Measurements from ENCODE around the gene UBA52.
"Not testable (repeated sequence)": the region's sequence is repeated elsewhere in the genome, so short reads cannot be mapped to it uniquely, and the experiment has no call there.

The UBA52 gene

GRCh38 chr19:18571564-18572344 lies at the start of gene UBA52:
Gene UBA52, plus strand, starts transcription at chr19:18571857. Its CDS starts 1,444 bp downstream, at chr19:18573301.
- peak; percentile 92 for DNase-seq (ENCODE audit: low read depth)

GRCh38 chr19:18522124-18522861 lies 49.4 kb upstream of the UBA52 start:
- peak; percentile 100 for DNase-seq (ENCODE audit: low read depth)

- not testable (repeated sequence) for DNase-seq (ENCODE audit: low read depth)
Measured at GRCh38 chr19:18522862-18523440, 48.7 kb upstream of the UBA52 start.

- DNase-seq (ENCODE audit: low read depth): no peak
Measured at GRCh38 chr19:18523841-18524240, 47.8 kb upstream of the UBA52 start.

GRCh38 chr19:18526316-18526715 lies 45.3 kb upstream of the UBA52 start:
- DNase-seq (ENCODE audit: low read depth): no peak

GRCh38 chr19:18529782-18530181 lies 41.9 kb upstream of the UBA52 start:
- DNase-seq (ENCODE audit: low read depth): no peak

- DNase-seq (ENCODE audit: low read depth): no peak
Measured at GRCh38 chr19:18531485-18531884, 40.2 kb upstream of the UBA52 start.

GRCh38 chr19:18532168-18532890 lies 39.3 kb upstream of the UBA52 start:
- DNase-seq (ENCODE audit: low read depth): no peak

- no peak for DNase-seq (ENCODE audit: low read depth)
Measured at GRCh38 chr19:18533058-18533457, 38.6 kb upstream of the UBA52 start.

GRCh38 chr19:18536475-18536874 lies 35.2 kb upstream of the UBA52 start:
- no peak for DNase-seq (ENCODE audit: low read depth)

- DNase-seq (ENCODE audit: low read depth): no peak
Measured at GRCh38 chr19:18537431-18537830, 34.2 kb upstream of the UBA52 start.

- DNase-seq (ENCODE audit: low read depth): no peak
Measured at GRCh38 chr19:18538115-18538514, 33.5 kb upstream of the UBA52 start.

- no peak for DNase-seq (ENCODE audit: low read depth)
Measured at GRCh38 chr19:18539372-18539771, 32.3 kb upstream of the UBA52 start.

- not testable (repeated sequence) for DNase-seq (ENCODE audit: low read depth)
Measured at GRCh38 chr19:18540200-18540599, 31.5 kb upstream of the UBA52 start.

- DNase-seq (ENCODE audit: low read depth): no peak
Measured at GRCh38 chr19:18541258-18541991, 30.2 kb upstream of the UBA52 start.

GRCh38 chr19:18541992-18542940 lies 29.4 kb upstream of the UBA52 start:
- DNase-seq (ENCODE audit: low read depth): no peak

- peak; percentile 70 for DNase-seq (ENCODE audit: low read depth)
Measured at GRCh38 chr19:18542941-18543813, 28.5 kb upstream of the UBA52 start, which contains the start of gene FKBP8. Gene FKBP8, minus strand, starts transcription at chr19:18543573. Its CDS starts 1,603 bp downstream, at chr19:18541970.

GRCh38 chr19:18543814-18544475 lies 27.7 kb upstream of the UBA52 start:
- peak; percentile 52 for DNase-seq (ENCODE audit: low read depth)

- DNase-seq (ENCODE audit: low read depth): no peak
Measured at GRCh38 chr19:18551631-18552030, 20.0 kb upstream of the UBA52 start.
